UCSD-AML1 (cell line): ENCODE results near the gene BCL3.
"Not testable (repeated sequence)": the region's sequence is repeated elsewhere in the genome, so short reads cannot be mapped to it uniquely, and the experiment has no call there.

ENCODE experiments used
- DNase-seq: peaks from one replicate; lab custom pipeline; 2025; ENCODE audit not compliant: unreplicated experiment; lab: John Stamatoyannopoulos, UW

The BCL3 gene, protein sequence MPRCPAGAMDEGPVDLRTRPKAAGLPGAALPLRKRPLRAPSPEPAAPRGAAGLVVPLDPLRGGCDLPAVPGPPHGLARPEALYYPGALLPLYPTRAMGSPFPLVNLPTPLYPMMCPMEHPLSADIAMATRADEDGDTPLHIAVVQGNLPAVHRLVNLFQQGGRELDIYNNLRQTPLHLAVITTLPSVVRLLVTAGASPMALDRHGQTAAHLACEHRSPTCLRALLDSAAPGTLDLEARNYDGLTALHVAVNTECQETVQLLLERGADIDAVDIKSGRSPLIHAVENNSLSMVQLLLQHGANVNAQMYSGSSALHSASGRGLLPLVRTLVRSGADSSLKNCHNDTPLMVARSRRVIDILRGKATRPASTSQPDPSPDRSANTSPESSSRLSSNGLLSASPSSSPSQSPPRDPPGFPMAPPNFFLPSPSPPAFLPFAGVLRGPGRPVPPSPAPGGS

DNA sequence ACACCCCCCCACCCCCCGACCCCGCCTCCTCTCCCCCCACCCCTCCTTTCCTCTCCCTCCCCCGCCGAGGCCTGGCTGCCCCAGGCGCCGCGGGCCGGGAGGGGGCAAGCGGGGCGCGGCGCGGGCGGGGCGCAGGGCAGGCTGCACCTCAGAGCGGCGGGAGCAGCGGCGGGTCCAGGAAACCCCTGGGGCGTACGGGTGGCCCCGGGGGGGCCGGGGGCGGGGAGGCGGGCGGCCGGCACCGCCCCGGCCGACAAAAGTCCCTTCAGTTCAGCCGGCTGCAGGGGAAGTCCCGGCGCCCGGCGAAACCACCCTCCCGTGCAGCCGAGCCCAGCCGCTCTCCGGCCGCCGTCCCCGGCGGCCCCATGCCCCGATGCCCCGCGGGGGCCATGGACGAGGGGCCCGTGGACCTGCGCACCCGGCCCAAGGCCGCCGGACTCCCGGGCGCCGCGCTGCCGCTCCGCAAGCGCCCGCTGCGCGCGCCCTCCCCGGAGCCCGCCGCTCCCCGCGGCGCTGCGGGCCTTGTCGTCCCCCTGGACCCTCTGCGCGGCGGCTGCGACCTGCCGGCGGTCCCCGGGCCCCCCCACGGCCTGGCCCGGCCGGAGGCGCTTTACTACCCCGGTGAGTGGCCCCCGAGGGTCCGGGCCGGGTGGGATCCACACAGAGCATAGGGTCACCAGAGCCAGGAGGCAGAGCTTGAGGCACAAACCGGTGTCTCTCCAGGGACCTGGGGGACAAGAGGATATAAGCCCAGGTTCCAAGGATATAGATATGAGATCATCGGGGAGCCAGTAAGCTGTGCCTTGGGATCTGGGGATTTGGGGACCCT lies at the start of gene BCL3:
BCL3 (plus strand) TSS at position 283 of the 829 bp plus-strand sequence; CDS start at position 366, 83 bp downstream.
- peak; percentile 88 for DNase-seq

DNA sequence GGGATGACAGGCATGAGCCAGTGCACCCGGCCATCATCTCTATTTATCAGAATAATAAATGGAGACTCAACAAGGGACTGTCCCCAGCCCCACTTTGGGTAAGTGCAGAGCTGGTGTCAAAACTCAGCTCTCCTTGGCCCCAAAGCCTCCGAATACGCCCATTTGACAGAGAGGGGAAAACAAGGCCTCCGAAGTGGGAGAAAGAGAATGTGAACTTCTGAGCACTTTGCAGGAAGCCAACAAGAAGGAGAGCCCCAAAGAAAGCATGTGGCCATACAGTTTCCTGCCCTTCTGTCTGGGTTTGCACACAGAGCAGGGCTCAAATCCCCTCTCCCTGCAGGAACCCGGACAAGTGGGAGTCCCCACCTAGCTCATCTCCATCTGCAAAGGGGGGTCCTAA lies 48.0 kb upstream of the BCL3 start:
- DNase-seq = no peak

DNA sequence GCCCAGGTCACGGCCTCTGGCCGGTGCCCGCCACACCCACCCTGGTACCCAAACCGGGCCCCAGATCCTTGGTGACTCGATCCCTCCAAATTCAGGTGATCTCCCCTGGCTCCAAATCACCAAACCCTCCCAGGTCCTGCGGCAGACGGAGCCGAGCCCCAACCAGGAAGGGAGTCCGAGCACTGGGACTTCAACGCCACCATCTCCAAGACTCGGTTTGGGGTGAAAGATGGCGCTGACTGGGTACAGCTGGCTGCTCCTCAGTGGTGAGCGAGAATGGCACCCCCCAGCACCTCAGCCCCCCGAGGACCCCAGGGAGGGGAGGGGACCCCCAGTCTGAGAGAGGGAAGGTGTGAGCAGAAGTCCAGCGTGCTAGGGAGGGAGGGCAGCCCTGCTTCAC lies 47.3 kb upstream of the BCL3 start:
- DNase-seq = no peak

DNA sequence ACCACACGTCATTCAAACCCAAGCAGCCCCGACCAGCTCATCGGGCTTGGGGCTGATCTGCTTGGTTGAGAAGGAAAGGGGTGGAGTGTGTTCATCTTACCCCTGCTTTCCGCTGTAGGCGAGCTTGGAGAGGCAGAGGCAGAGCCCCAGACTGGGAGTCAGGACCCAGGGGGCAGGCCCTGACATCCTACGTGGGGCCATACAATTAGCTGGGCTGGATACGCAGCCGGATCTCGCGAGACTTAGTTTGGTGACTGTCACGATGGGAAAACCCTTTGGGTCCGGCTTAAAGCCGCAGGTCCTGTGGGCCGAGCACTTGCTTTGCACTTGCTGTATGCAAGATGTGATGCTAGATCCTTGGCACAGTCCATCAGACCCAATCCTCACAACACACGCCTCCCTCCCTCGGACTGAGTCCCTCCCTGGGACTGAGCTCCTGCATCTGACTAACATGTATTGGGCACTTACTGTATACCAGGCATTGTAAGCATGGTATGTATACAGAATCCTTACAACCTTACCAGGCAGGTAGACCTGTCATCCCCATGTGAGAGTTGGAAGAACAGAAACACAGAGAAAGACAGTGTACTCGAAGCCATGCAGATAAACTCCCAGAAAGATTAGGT lies 45.8 kb upstream of the BCL3 start:
- DNase-seq = no peak

DNA sequence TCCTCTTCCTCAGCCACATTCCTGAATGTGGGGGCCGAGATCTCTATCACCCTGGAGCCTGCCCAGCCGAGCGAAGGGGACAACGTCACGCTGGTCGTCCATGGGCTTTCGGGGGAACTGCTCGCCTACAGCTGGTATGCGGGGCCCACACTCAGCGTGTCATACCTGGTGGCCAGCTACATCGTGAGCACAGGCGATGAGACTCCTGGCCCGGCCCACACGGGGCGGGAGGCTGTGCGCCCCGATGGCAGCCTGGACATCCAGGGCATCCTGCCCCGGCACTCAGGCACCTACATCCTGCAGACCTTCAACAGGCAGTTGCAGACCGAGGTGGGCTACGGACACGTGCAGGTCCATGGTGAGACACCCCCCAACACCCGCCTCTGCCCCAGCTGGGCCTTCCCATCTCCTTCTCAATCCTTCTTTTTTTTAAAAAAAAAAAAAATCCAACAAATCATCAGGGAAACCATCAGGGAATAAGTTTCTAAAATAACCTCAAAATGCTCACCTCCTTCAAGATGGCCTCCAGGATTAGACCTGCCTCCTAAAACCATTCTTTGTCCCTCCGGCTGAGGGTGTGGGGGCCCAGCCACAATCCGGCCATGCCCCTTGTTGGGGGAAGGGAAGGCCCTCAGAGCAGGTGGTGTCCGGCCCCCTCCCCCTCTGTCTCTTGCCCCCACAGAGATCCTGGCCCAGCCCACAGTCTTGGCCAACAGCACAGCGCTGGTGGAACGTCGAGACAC lies 45.0 kb upstream of the BCL3 start:
- no peak for DNase-seq

DNA sequence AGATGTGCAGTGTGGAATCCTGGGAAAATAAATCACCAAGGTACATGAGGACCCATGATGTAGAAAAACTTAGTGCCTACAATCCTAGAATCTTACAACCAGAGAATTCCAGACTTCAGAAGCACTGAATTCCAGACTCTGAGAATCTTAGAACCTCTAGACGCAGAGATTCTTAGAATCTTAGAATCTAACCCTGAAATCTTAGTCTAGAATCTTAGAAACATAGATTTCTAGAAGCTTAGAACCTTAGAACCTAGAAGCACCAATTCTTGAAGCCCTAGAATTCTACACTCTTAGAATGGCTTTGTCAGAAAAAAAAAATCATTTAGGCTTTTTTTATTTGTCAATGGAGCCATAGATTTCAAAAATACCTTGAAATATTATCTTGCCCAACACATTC lies 43.5 kb upstream of the BCL3 start:
- DNase-seq = no peak

DNA sequence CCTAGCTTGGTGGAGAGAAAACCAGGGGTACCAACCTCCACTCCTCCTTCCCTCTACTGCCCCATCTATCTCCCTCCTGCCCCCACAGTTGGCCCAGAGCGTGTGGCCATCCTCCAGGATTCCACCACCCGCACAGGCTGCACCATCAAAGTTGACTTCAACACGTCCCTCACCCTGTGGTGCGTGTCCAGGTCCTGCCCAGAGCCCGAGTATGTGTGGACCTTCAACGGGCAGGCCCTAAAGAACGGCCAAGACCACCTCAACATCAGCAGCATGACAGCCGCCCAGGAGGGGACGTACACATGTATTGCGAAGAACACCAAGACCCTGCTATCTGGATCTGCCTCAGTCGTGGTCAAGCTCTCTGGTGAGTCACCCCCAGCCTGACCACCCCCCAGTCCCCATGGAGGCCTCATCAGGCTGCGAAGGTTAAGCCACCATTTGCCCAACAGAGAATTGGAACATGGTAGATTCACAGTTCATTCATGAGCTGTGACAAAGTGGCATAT lies 43.0 kb upstream of the BCL3 start:
- DNase-seq = no peak

DNA sequence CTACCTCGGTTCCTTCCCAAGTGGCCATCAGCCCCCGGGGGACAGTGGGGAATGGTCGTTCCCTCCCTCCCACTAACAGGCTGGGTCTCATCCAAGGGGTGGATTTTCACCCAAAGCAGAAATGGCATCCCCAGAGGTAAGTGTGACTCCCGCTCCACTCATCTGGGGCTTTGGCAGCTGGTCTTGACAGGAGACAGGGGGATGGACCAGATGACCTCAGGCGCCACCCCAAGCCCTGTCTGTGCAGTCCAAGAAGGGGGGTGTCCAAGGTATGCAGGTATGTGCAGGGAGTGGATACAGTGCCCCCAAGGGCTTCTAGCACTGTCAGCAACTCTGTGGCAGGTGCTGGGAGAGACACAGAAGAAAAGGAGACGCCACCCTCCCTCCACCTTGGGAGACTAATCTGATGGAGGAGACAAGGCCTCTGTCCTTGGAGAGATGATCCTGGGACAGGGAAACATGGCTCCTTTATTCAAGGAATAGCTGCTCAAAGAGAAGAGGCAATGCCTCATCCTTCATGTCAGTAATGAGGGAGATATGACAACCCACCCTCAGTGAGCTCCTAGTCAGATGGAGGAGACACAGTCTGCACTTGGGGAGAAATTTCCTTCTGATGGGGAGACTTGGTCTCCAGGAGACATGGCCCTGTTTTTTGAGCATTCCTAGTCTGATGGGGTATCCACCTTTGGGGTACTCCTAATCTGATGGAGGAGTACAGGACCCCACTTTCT lies 41.8 kb upstream of the BCL3 start:
- DNase-seq = no peak

DNA sequence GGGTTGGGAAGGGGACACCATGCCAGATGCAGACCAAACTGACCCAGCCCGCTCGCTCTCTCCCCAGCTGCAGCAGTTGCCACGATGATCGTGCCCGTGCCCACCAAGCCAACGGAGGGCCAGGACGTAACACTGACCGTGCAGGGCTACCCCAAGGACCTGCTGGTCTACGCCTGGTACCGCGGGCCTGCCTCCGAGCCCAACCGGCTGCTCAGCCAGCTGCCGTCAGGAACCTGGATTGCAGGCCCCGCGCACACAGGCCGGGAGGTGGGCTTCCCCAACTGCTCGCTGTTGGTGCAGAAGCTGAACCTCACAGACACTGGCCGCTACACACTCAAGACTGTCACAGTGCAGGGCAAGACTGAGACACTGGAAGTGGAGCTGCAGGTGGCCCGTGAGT lies 40.7 kb upstream of the BCL3 start:
- no peak for DNase-seq

DNA sequence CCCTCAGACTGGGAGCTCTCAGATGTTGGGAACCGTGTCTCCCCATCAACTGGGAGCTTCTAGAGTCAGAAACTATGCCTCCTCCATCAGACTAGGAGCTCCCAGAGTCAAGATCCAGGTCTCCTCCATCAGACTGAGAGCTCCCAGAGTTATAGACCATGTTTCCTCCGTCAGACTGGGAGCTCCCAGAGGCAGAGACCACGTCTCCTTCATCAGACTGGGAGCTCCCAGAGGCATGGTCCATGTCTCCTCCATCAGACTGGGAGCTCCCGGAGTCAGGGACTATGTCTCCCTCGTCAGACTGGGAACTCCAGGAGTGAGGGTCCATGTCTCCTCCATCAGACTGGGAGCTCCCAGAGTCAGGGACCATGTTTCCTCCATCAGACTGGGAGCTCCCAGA lies 39.6 kb upstream of the BCL3 start:
- no peak for DNase-seq

DNA sequence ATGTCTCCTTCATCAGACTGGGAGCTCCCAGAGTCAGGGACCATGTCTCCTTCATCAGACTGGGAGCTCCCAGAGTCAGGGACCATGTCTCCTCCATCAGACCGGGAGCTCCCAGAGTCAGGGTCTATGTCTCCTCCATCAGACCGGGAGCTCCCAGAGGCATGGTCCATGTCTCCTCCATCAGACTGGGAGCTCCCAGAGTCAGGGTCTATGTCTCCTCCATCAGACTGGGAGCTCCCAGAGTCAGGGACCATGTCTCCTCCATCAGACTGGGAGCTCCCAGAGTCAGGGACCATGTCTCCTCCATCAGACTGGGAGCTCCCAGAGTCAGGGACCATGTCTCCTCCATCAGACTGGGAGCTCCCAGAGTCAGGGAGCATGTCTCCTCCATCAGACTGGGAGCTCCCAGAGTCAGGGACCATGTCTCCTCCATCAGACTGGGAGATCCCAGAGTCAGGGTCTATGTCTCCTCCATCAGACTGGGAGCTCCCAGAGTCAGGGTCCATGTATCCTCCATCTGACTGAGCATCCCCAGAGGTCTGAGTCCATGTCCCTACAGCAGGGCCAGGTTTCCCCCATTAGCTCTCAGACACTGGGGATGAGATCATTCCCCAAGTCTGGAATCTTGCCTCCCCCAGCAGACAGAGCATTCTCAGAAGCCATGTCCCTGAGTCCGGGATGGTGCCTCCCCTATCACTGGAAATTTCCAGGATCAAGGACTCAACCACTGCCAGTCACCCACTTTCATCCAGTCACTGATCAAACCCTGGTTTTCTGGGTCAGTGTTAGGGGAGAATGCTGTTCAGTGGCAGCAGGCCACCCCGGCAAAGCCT lies 38.9 kb upstream of the BCL3 start:
- not testable (repeated sequence) for DNase-seq

DNA sequence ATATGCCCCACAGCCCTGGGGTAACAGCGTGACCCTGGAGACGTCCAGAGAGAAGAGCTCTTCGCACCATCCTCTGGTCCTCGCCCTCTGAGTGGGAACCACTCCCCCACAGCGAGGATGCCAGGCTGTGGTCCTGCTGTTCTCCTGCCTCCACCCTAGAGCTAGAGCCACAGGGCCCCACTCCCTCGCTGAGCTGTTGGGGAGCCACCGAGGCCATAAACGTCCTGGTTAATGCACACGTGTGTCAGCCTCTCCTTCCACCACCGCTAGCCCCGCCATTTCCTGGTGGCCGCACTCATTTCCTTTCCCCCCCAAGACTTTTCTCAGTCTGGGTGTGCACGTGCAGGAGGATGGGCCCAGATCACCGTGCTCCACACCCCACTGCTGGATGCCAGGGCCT lies 38.0 kb upstream of the BCL3 start:
- DNase-seq = no peak

DNA sequence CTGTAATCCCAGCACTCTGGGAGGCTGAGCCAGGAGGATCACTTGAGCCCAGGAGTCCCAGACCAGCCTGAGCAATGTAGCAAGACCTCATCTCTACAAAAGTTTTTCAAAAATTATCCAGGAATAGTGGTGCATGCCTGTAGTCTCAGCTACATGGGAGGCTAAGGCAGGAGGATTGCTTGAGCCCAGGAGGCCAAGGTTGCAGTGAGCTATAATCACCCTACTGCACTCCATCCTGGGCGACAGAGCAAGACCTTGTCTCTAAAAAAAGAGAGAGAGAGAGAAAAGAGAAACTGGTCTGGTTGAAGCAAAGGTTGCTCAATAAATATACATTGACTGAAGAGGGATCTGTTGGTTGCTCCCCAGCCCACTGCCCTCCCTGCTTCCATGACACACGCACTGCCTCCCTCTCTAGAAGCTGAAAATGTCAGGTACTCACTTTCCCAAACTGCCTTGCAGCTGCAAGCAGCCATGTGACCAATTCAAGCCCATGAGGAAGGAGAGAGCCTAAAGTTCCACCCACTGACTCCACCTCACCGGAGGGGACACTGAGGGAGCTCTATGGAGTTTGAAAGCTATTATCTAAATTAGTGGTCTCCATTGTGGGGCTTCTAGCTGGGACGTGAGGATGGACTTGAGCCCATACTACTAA lies 35.5 kb upstream of the BCL3 start:
- DNase-seq = no peak

DNA sequence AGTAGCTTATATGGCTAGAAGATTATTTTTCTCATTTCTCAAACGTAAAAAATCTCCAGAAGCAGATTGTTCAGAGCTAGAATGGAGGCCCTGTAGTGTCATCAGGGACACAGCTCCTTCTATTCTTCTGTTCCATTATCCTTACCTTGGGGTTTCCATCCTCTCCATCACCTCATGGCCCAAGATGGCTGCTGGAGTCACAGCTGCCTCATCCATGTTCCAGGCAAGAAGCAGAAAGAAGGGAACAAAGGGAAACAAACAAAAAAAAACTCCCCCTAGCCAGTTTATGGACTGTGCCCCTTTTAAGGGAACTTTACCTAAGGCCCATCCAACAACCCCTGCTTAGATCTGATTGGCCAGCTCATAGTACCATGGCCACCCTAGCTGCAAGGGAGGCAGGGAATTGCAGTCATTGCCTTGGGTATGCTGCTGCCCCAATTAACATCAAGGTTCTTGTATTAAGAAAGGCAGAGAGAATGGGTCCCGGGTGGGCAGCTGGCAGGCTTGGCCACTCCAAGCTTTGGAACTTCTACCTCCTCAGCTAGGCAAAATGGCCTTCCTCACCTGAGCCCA lies 33.8 kb upstream of the BCL3 start:
- DNase-seq = no peak

DNA sequence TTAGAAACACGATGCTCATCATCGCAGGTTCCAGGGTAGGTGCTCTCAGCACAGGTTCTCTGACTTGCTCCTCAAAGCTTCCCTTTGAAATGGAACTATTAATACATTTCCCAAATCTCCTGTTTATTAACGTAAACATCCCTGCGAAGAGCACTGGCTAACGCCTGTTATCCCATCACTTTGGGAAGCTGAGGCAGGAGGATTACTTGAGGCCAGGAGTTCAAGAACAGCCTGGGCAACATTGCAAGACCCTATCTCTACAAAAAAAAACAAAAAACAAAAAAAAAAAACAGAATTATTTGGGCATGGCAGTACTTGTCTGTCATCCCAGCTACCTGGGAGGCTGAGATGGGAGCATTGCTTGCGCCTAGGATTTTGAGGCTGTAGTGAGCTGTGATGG lies 30.9 kb upstream of the BCL3 start:
- DNase-seq = no peak

DNA sequence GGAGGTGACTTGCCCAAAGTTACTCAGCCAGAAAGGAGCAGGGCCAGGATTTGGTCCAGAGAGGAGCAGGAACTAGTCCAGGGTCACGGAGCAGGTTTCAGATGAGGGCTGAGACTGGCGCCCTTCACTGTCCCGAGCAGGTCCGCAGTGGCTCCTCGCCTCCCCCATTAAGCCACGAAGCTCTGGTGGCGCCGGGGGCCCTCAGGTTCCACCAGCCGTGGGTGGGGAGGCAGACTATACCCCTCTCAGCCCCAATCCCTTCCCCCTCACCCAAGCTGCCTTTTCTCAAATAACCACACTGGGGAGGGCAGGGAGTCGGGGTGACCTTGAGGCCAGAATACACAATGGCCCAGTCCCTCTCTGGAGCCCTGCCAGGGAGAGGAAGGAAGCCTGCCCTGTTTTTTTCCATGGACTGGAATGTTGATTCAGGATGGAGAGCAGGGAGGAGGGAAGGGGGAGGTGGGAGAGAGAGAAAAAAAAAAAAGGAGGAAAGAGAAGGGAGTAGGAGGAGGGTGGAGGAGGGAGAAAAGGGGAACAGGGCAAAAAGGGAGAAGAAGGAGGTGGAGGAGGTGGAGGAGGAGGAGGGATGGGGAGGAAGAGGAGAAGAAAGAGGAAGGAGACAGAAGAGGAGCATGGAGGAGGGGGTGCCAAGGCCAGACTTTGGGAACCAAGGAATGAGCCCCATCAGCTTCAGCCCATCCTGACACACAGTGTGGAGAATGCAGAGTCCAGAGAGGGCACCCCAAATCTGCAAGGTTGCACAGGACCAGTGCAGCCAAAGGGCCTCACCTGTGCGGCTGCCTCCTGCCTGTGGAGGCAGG lies 29.9 kb upstream of the BCL3 start:
- DNase-seq = peak; percentile 33

DNA sequence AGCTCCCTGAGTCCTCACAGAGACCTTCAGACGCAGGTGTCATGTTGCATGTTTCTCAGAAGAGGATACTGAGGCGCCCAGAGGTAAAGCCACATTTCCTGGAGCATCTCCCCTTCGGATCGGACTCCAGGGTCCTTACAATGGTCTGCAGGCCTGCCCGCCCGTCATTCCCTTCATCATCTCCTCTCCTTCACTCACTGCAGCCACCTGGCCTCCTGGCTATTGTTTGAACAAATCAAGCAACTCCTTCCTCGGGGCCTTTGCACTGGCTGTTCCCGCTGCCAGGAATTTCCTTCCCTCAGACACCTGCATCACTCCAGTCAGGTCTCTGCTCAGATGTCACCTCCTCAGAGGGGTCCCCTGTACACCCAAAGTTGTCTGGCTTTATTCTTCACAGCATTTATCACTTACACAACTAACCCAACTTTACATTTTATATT lies 29.2 kb upstream of the BCL3 start:
- no peak for DNase-seq

DNA sequence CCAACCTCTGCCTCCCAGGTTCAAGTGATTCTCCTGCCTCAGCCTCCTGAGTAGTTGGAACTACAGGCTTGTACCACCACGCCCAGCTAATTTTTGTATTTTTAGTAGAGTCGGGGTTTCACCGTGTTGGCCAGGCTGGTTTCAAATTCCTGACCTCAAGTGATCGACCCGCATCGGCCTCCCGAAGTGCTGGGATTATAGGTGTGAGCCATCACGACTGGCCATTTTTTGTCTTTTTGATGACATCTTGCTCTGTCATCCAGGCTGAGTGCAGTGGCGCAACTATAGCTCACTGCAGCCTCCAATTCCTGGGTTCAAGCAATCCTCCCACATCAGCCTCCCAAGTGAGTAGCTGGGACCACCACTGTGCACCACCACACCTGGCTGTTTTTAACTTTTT lies 28.1 kb upstream of the BCL3 start:
- DNase-seq = not testable (repeated sequence)
